ENCODE measurements around the gene DPP6.

DNA sequence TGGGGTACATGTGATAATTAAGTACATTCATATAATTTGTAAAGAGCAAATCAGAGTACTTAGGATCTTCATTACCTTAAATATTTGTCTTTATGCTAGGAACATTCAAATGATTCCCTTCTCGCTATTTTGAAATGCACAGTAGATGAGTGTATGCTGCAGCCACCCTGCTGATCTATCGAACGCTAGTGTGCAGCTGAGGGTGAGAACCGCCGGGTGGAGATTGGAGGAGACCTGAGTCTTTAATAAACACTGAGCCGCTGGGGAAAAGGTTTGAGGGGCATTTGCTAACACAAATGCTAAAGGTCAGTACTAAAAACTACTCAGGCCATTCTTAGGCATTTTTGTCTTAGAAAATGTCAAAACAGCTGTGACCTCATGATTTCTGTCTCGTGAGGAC lies 148.0 kb downstream of the DPP6 start:
- TF ChIP-seq POLR2AphosphoS5 (IDR thresholded peaks at IDR 0.05; ENCODE audit: low read depth, low read length): no peak
- TF ChIP-seq POLR2A (IDR thresholded peaks at IDR 0.05; ENCODE audit: control extremely low read depth in 1 of 2, low read depth in 2 of 2, low read length in 2 of 2): no peak
- TF ChIP-seq, protein P1, sequence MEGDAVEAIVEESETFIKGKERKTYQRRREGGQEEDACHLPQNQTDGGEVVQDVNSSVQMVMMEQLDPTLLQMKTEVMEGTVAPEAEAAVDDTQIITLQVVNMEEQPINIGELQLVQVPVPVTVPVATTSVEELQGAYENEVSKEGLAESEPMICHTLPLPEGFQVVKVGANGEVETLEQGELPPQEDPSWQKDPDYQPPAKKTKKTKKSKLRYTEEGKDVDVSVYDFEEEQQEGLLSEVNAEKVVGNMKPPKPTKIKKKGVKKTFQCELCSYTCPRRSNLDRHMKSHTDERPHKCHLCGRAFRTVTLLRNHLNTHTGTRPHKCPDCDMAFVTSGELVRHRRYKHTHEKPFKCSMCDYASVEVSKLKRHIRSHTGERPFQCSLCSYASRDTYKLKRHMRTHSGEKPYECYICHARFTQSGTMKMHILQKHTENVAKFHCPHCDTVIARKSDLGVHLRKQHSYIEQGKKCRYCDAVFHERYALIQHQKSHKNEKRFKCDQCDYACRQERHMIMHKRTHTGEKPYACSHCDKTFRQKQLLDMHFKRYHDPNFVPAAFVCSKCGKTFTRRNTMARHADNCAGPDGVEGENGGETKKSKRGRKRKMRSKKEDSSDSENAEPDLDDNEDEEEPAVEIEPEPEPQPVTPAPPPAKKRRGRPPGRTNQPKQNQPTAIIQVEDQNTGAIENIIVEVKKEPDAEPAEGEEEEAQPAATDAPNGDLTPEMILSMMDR (IDR thresholded peaks at IDR 0.05; ENCODE audit: control extremely low read depth in 1 of 3, insufficient read depth in 1 of 3, low read depth in 1 of 3, low read length in 3 of 3): no peak
- TF ChIP-seq EGR1 (IDR thresholded peaks at IDR 0.05; ENCODE audit: borderline replicate concordance, low read depth, low read length): no peak
- TF ChIP-seq FOSL1 (IDR thresholded peaks at IDR 0.05; ENCODE audit: insufficient read depth, low read depth, low read length): no peak
- TF ChIP-seq, protein P2, sequence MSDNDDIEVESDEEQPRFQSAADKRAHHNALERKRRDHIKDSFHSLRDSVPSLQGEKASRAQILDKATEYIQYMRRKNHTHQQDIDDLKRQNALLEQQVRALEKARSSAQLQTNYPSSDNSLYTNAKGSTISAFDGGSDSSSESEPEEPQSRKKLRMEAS (IDR thresholded peaks at IDR 0.05): no peak
- TF ChIP-seq TAF7 (optimal IDR thresholded peaks at IDR 0.05; ENCODE audit: borderline replicate concordance, low read depth, low read length): no peak
- TF ChIP-seq RFX5 (IDR thresholded peaks at IDR 0.05; ENCODE audit: borderline replicate concordance, low read depth, low read length): no peak
- no peak for TF ChIP-seq EP300 (IDR thresholded peaks at IDR 0.05; ENCODE audit: borderline replicate concordance in 1 of 2, low read depth in 2 of 2, low read length in 2 of 2)
- no peak for TF ChIP-seq SP2 (IDR thresholded peaks at IDR 0.05; ENCODE audit: low read length)
- no peak for TF ChIP-seq RXRA (IDR thresholded peaks at IDR 0.05; ENCODE audit: insufficient read depth, low read depth, low read length)
- no peak for TF ChIP-seq EZH2 (IDR thresholded peaks at IDR 0.05; ENCODE audit: low read depth, low read length, severe bottlenecking)
